ENCODE results near the gene EMID1.

Gene EMID1

GRCh38 chr22:29260601-29261315, 55.1 kb downstream of the EMID1 start:
- no peak for DNase-seq

GRCh38 chr22:29263791-29264276, 58.1 kb downstream of the EMID1 start:
- no peak for DNase-seq

GRCh38 chr22:29265305-29265704, 59.6 kb downstream of the EMID1 start:
- DNase-seq, result no peak

GRCh38 chr22:29265929-29266328, 60.2 kb downstream of the EMID1 start:
- DNase-seq, result no peak

- peak; percentile 20 for DNase-seq
These were observed 61.1 kb downstream of the EMID1 start for GRCh38 chr22:29266564-29267461.

- no peak for DNase-seq
These were observed 61.8 kb downstream of the EMID1 start for GRCh38 chr22:29267462-29267857.

GRCh38 chr22:29267858-29268510, 62.3 kb downstream of the EMID1 start, which contains the start of the genes EWSR1 and RHBDD3:
EWSR1 (plus strand) TSS chr22:29268268; CDS start chr22:29268337, 69 bp downstream.
RHBDD3 (minus strand) TSS chr22:29267981; CDS start chr22:29265626, 2,355 bp downstream.
- DNase-seq, result peak; percentile 97

- DNase-seq, result peak; percentile 47
These were observed 63.0 kb downstream of the EMID1 start for GRCh38 chr22:29268511-29269229.

- DNase-seq, result peak; percentile 16
These were observed 63.5 kb downstream of the EMID1 start for GRCh38 chr22:29269230-29269604.

- DNase-seq, result peak; percentile 42
These were observed 64.2 kb downstream of the EMID1 start for GRCh38 chr22:29269731-29270474.

- DNase-seq, result no peak
These were observed 65.0 kb downstream of the EMID1 start for GRCh38 chr22:29270475-29271271.

GRCh38 chr22:29272624-29273023, 66.9 kb downstream of the EMID1 start:
- no peak for DNase-seq

- no peak for DNase-seq
These were observed 69.5 kb downstream of the EMID1 start for GRCh38 chr22:29275167-29275566.

GRCh38 chr22:29275819-29276565, 70.3 kb downstream of the EMID1 start:
- DNase-seq, result no peak

- DNase-seq, result no peak
These were observed 72.2 kb downstream of the EMID1 start for GRCh38 chr22:29277927-29278326.

GRCh38 chr22:29284196-29284595, 78.5 kb downstream of the EMID1 start:
- DNase-seq, result no peak

GRCh38 chr22:29288837-29289236, 83.1 kb downstream of the EMID1 start:
- DNase-seq, result no peak

- no peak for DNase-seq
These were observed 84.4 kb downstream of the EMID1 start for GRCh38 chr22:29290061-29290460.

- DNase-seq, result no peak
These were observed 85.5 kb downstream of the EMID1 start for GRCh38 chr22:29291215-29291614.

- DNase-seq, result no peak
These were observed 86.7 kb downstream of the EMID1 start for GRCh38 chr22:29292379-29292778.

All from activated CD4-positive, alpha-beta T cell treated with anti-CD3 and anti-CD28 coated beads, Interleukin-2, Interleukin-6, amounts not matched to agents 100 ng/mL and 50 ng/mL, durations not matched to agents 16 hours and 8 hours (primary cell).